T-helper 2 cell treated with Interferon-gamma antibody and Interleukin-4, amounts not matched to agents 100 ng/mL and 5 ng/mL, for 36 hours (primary cell): ENCODE measurements around the gene TNS2. TPM values are rescaled to one million over a fixed set of nuclear protein-coding genes. Genes with fewer than 3 reads are reported as not detected.

Source experiments
- intact Hi-C: fragments of 100-400 bp; cut with micrococcal nuclease; formaldehyde crosslinking; loops from one replicate; pipeline ENCODE4 v1.15.1; 2023
- total RNA-seq: library from RNA; stranded (reverse); gene quantifications from 2 replicates; pipeline ENCODE4 v1.2.3, GENCODE V29; 2022

TNS2 gene
- total RNA-seq, 1 donor from 2014 or later = 1.6 TPM

- intact Hi-C loops = no loop called here
Measured at GRCh38 chr12:53044052-53044581, 5.7 kb upstream of the TNS2 start.

GRCh38 chr12:53044896-53045695 lies 4.8 kb upstream of the TNS2 start:
- intact Hi-C loops = no loop called here

- intact Hi-C loops = no loop called here
Measured at GRCh38 chr12:53045696-53046045, 4.2 kb upstream of the TNS2 start.

GRCh38 chr12:53046655-53047220 lies 3.1 kb upstream of the TNS2 start:
- intact Hi-C loops = no loop called here

GRCh38 chr12:53047221-53048032 lies 2.4 kb upstream of the TNS2 start:
- intact Hi-C loops = no loop called here

GRCh38 chr12:53048033-53048779 lies 1.7 kb upstream of the TNS2 start:
- intact Hi-C loops = no loop called here

GRCh38 chr12:53048780-53049401 lies 974 bp upstream of the TNS2 start:
- intact Hi-C loops = no loop called here

GRCh38 chr12:53050426-53051057 lies 677 bp downstream of the TNS2 start:
- intact Hi-C loops = loop anchor here (5.0 kb wide), 1 partner anchor 43 kb away; the partner anchor contains the start of gene EIF4B

- intact Hi-C loops = loop anchor here (5.0 kb wide), 1 partner anchor 44 kb away; the partner anchor contains the start of gene EIF4B
Measured at GRCh38 chr12:53051058-53051880, 1.4 kb downstream of the TNS2 start.

GRCh38 chr12:53051881-53052412 lies 2.1 kb downstream of the TNS2 start:
- intact Hi-C loops = loop anchor here (5.0 kb wide), 1 partner anchor 45 kb away; the partner anchor contains the start of gene EIF4B

- intact Hi-C loops = loop anchor here (5.0 kb wide), 1 partner anchor 45 kb away; the partner anchor contains the start of gene EIF4B
Measured at GRCh38 chr12:53052419-53053217, 2.8 kb downstream of the TNS2 start.

GRCh38 chr12:53053218-53054111 lies 3.6 kb downstream of the TNS2 start:
- intact Hi-C loops = loop anchor here (1.0 to 5.0 kb wide), 2 partner anchors 26 to 46 kb away; partner anchors contain the start of genes EIF4B and SPRYD3

- intact Hi-C loops = loop anchor here (1.0 to 5.0 kb wide), 2 partner anchors 25 to 47 kb away; partner anchors contain the start of genes EIF4B and SPRYD3
Measured at GRCh38 chr12:53054112-53054878, 4.4 kb downstream of the TNS2 start.

- intact Hi-C loops = no loop called here
Measured at GRCh38 chr12:53055471-53056266, 5.8 kb downstream of the TNS2 start.

- intact Hi-C loops = no loop called here
Measured at GRCh38 chr12:53056296-53056695, 6.4 kb downstream of the TNS2 start.
